HepG2 (cell line): ENCODE measurements around the gene PSMD10. TPM values are rescaled to one million over a fixed set of nuclear protein-coding genes. Genes with fewer than 3 reads are reported as not detected.

Experiments used
- ATAC-seq: fragments of 200-7000 bp; cut with Tn5 transposase; 3 replicates; pipeline ENCODE4 v1.9.1; 2020; ENCODE audit warnings: mild to moderate bottlenecking, moderate library complexity
- BruUV-seq: library from RNA; stranded (reverse); fragments of 400-500 nt; replicated peaks from 2 replicates; lab custom pipeline; 2021; lab: Mats Ljungman, UMichigan
- CTCF ChIA-PET: fragments of 300-600 bp; formaldehyde crosslinking; extraction: SDS; loops from one replicate; lab custom pipeline; 2021; ENCODE audit warnings: low total read pairs, inconsistent platforms, low intra/inter-chr PET ratio; lab: Yijun Ruan, JAX
- POLR2A ChIA-PET: fragments of 350-600 bp; sonication (Branson Sonifier 250); formaldehyde crosslinking; loops from one replicate; lab custom pipeline; 2020; ENCODE audit warnings: antibody characterized with exemption, inconsistent platforms; lab: Yijun Ruan, JAX
- DNase-seq: peaks from one replicate; pipeline ENCODE4 v3.0.0-alpha.2; 2015; ENCODE audit warnings: low spot score
- FAIRE-seq: peaks from 3 replicates; lab custom pipeline; 2011; peaks lifted over from hg19 to GRCh38; lab: Jason Lieb, UNC
- H2AFZ ChIP-seq: one replicate; pipeline ENCODE4 v1.6.1; 2011; ENCODE audit warnings: low read length, inconsistent platforms
- H3K27ac ChIP-seq: fragments of 300-600 bp; 3 replicates; pipeline ENCODE4 v1.8.0; 2011; ENCODE audit warnings: mixed run types, mild to moderate bottlenecking, mixed read lengths, low read length, inconsistent platforms; ENCODE audit not compliant: insufficient read depth; ENCODE audit errors: extremely low read length
- H3K27me3 ChIP-seq, 2 experiments: fragments of 200-600 bp in 1 of 2; 2 replicates in 1 of 2; 3 replicates in 1 of 2; pipeline versions ENCODE4 v1.6.0 to v1.8.0; 2011; ENCODE audit warnings: low read length in 2 of 2, mild to moderate bottlenecking in 2 of 2, moderate library complexity in 2 of 2, inconsistent platforms in 1 of 2; ENCODE audit not compliant: insufficient read depth in 2 of 2, control insufficient read depth in 1 of 2
- H3K36me3 ChIP-seq, 2 experiments: fragments of 200-600 bp in 1 of 2; replicated peaks in 1 of 2; 2 replicates in 1 of 2; 3 replicates in 1 of 2; pipeline versions ENCODE4 v1.5.1 to v1.8.0; 2011; ENCODE audit warnings: low read length in 2 of 2, inconsistent platforms in 1 of 2; ENCODE audit not compliant: insufficient read depth in 2 of 2, control insufficient read depth in 1 of 2
- H3K4me1 ChIP-seq: 2 replicates; pipeline ENCODE4 v1.5.1; 2012; ENCODE audit warnings: low read length, inconsistent platforms; ENCODE audit not compliant: insufficient read depth
- H3K4me2 ChIP-seq: 2 replicates; pipeline ENCODE4 v1.6.0; 2011; ENCODE audit warnings: low read depth, low read length, inconsistent platforms
- H3K4me3 ChIP-seq, 3 experiments: fragments of 200-600 bp in 1 of 3; sonication (generic), shearing (Covaris generic) in 1 of 3; replicated peaks in 1 of 3; 2 replicates each; pipeline ENCODE4 v1.5.1; 2011 to 2016; ENCODE audit warnings: low read length in 3 of 3, inconsistent platforms in 2 of 3, low read depth in 2 of 3, mild to moderate bottlenecking in 2 of 3, control low read depth in 1 of 3, mixed read lengths in 1 of 3; ENCODE audit not compliant: insufficient read depth in 1 of 3
- H3K79me2 ChIP-seq: one replicate; pipeline ENCODE4 v1.6.1; 2011; ENCODE audit warnings: low read length, inconsistent platforms; ENCODE audit not compliant: insufficient read depth
- H3K9ac ChIP-seq: 2 replicates; pipeline ENCODE4 v1.6.0; 2011; ENCODE audit warnings: mild to moderate bottlenecking, low read depth, low read length, inconsistent platforms; ENCODE audit not compliant: insufficient read depth
- H3K9me3 ChIP-seq: 2 replicates; pipeline ENCODE4 v1.5.1; 2012; ENCODE audit warnings: mild to moderate bottlenecking, low read length
- H4K20me1 ChIP-seq: 2 replicates; pipeline ENCODE4 v1.6.0; 2011; ENCODE audit warnings: inconsistent platforms, mild to moderate bottlenecking, low read length, moderate library complexity; ENCODE audit not compliant: insufficient read depth
- ATF2 ChIP-seq: sonication (generic); formaldehyde crosslinking; IDR thresholded peaks from 2 replicates; pipeline ENCODE4 v1.4.0; 2020; ENCODE audit warnings: missing genetic modification reagents
- MBD4 ChIP-seq: IDR thresholded peaks from 2 replicates; pipeline ENCODE4 v1.6.1; 2012; ENCODE audit warnings: low read length, inconsistent platforms, borderline replicate concordance
- NCOA2 ChIP-seq: sonication (generic); formaldehyde crosslinking; IDR thresholded peaks from 2 replicates; pipeline ENCODE4 v1.8.0; 2022; ENCODE audit warnings: inconsistent platforms
- NFYB ChIP-seq: sonication (generic); formaldehyde crosslinking; IDR thresholded peaks from 2 replicates; pipeline ENCODE4 v1.4.0; 2020; ENCODE audit warnings: missing genetic modification reagents
- ZNF326 ChIP-seq: sonication (generic); formaldehyde crosslinking; IDR thresholded peaks from 2 replicates; pipeline ENCODE4 v1.4.0; 2020; ENCODE audit warnings: missing genetic modification reagents, borderline replicate concordance
- ZNF335 ChIP-seq: sonication (generic); formaldehyde crosslinking; IDR thresholded peaks from 2 replicates; pipeline ENCODE4 v1.4.0; 2020; ENCODE audit warnings: missing genetic modification reagents
- WGBS: methylation state at CpG from one replicate; pipeline ENCODE4 v1.1.6; 2017; ENCODE audit warnings: low lambda C conversion rate; 5-methylcytosine and 5-hydroxymethylcytosine counted together
- in situ Hi-C: cut with HindIII; loops from 2 replicates; pipeline ENCODE4 v1.10.0; 2017; ENCODE audit warnings: low pct_unique_long_range_greater_than_20kb; ENCODE audit not compliant: extremely low pct_ligation_motif_present
- intact Hi-C: fragments of 100-400 bp; cut with micrococcal nuclease; formaldehyde crosslinking; loops from one replicate; pipeline ENCODE4 v1.10.0; 2022; ENCODE audit not compliant: unreplicated experiment
- polyA plus RNA-seq, 8 experiments: library from polyadenylated mRNA; depleted of rRNA in 3 of 8; stranded (reverse) in 7 of 8; unstranded in 1 of 8; fragments of >200 nt; fragmentation: Illumina TruSeq in 4 of 8; extraction: Trizol in 4 of 8; gene quantifications; 2 replicates each; pipeline versions ENCODE4 v1.2.1 to v1.2.3, GENCODE V29; 2011 to 2016; ENCODE audit warnings: low read depth in 4 of 8, missing spikeins in 1 of 8, mixed read lengths in 1 of 8; ENCODE audit not compliant: insufficient read depth in 1 of 8
- total RNA-seq, 5 experiments: library from RNA; depleted of rRNA; stranded (reverse); fragments of >200 nt; fragmentation: Illumina TruSeq; extraction: Trizol; gene quantifications; 2 replicates each; pipeline ENCODE4 v1.2.3, GENCODE V29; 2016; ENCODE audit warnings: low read depth in 1 of 5
- TF ChIP-seq, protein P1 (sequence below): sonication (generic); formaldehyde crosslinking; IDR thresholded peaks from 2 replicates; pipeline ENCODE4 v1.8.1; 2022; ENCODE audit warnings: mild to moderate bottlenecking, missing genetic modification reagents

Gene PSMD10
- total and polyA plus RNA-seq, 2 of the 13 experiments (the other 11 are each of a cell fraction or from before 2014, with no cell fraction given), result 56.4 to 65.3 TPM

GRCh38 chrX:108117988-108118387 lies 26.6 kb upstream of the PSMD10 start:
- H3K27ac ChIP-seq, result no peak overlapping the region
- intact Hi-C loops (no loop called here), in situ Hi-C loops (no loop called here)
- H3K9me3 ChIP-seq, result no peaks in the 10 kb centered on the region
- H3K4me1 ChIP-seq, result no peaks in the 10 kb centered on the region
- no peaks in the 10 kb centered on the region for H3K27me3 ChIP-seq
- no peak overlapping the region for H3K4me2 ChIP-seq
- ATAC-seq (no peak), FAIRE-seq (no peak), DNase-seq (no peak)
- BruUV-seq, result no TSS peak
- no peaks in the 10 kb centered on the region for H3K79me2 ChIP-seq
- CTCF ChIA-PET, result no interaction called here
- no peaks in the 10 kb centered on the region for H3K36me3 ChIP-seq
- no peak overlapping the region for H3K9ac ChIP-seq
- TF ChIP-seq MBD4, result no peak
- TF ChIP-seq, protein P1, sequence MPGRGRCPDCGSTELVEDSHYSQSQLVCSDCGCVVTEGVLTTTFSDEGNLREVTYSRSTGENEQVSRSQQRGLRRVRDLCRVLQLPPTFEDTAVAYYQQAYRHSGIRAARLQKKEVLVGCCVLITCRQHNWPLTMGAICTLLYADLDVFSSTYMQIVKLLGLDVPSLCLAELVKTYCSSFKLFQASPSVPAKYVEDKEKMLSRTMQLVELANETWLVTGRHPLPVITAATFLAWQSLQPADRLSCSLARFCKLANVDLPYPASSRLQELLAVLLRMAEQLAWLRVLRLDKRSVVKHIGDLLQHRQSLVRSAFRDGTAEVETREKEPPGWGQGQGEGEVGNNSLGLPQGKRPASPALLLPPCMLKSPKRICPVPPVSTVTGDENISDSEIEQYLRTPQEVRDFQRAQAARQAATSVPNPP (CRISPR knock-in tag), result no peak
- no peak for TF ChIP-seq ZNF335 (CRISPR knock-in tag)
- no peak for TF ChIP-seq ZNF326 (CRISPR knock-in tag)
- POLR2A ChIA-PET, result no interaction called here
- H2AFZ ChIP-seq, result no peak overlapping the region
- no peaks in the 10 kb centered on the region for H4K20me1 ChIP-seq
- no peak overlapping the region for H3K4me3 ChIP-seq
- 56% methylated on average over 3 of the region's 3 CpGs for WGBS

DNA sequence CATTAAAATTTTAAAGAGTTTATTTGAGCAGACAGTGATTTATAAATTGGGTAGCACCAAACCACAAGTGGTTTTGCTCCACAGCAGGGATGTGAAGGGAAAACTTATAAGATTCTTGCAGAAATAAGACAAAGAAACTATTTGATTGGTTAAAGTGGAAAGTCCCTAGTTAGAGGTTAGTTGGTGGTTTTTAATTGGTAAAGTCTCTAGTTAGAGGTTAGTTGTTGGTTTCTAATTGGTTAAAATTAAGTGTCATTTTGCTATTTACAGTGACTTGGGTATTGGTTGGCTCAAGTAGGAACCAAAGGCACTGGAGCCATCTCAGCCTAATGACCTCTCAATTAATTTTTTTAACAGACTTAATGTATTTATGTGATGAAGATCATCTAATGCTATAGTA lies 23.2 kb upstream of the PSMD10 start:
- no TSS peak for BruUV-seq
- no peaks in the 10 kb centered on the region for H3K27me3 ChIP-seq
- no peaks in the 10 kb centered on the region for H3K36me3 ChIP-seq
- in situ Hi-C loops, result no loop called here
- no peaks in the 10 kb centered on the region for H3K79me2 ChIP-seq
- DNase-seq (no peak), ATAC-seq (no peak), FAIRE-seq (no peak)
- H3K4me1 ChIP-seq, result no peaks in the 10 kb centered on the region
- intact Hi-C loops, result no loop called here
- POLR2A ChIA-PET, result no interaction called here
- no peak overlapping the region for H3K9ac ChIP-seq
- no peak overlapping the region for H2AFZ ChIP-seq
- no peak overlapping the region for H3K27ac ChIP-seq
- H4K20me1 ChIP-seq, result no peaks in the 10 kb centered on the region
- no peak for TF ChIP-seq NCOA2
- TF ChIP-seq NFYB (CRISPR knock-in tag), result no peak
- TF ChIP-seq ATF2 (CRISPR knock-in tag), result no peak
- no peak overlapping the region for H3K4me2 ChIP-seq
- CTCF ChIA-PET, result no interaction called here
- H3K9me3 ChIP-seq, result no peaks in the 10 kb centered on the region
- no peak overlapping the region for H3K4me3 ChIP-seq
